ENCODE measurements around the gene MT3. TPM values are rescaled to one million over a fixed set of nuclear protein-coding genes. Genes with fewer than 3 reads are reported as not detected.

Gene MT3
- total and polyA plus RNA-seq, 2 of the 13 experiments (the other 11 are each of a cell fraction or from before 2014, with no cell fraction given), result not detected

DNA sequence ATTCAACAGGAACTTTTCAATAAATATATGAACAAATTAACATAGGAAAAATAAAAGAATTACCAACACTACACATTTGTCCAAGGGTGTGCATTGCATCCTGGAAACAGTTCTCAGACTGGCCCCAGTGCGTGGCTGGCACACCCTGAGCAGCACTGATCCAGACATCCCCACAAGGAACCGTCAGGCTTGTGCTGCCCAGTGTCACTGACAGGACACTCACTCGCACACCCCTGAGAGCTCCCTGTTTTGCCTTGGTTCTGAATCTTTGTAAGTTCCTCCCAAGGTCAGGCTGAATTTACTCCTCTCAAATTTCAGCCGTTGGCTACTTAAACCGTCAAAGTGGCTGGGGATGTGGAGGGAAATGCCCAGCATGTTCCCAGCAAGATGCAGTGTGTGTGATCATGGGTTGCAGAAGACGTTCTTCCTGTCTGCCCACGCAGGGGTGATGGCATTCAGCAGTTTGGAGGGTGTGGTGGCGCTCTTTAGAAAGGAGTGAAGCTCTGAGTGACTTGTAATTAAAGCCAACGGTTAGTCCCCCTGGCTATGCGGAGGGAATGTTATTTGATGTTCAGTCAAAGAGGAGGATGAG, 20.8 kb downstream of the MT3 start (continued):
- no peak for TF ChIP-seq CHD2 (IDR thresholded peaks at IDR 0.05; ENCODE audit: low read depth, low read length)
- TF ChIP-seq NR2F2 (IDR thresholded peaks at IDR 0.05; ENCODE audit: borderline replicate concordance, low read depth), result no peak
- TF ChIP-seq, protein P1, sequence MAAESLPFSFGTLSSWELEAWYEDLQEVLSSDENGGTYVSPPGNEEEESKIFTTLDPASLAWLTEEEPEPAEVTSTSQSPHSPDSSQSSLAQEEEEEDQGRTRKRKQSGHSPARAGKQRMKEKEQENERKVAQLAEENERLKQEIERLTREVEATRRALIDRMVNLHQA (CRISPR knock-in tag; IDR thresholded peaks at IDR 0.05), result no peak
- 0 out of 2 replicates have a peak, but pooled peaks have one; percentile 7 for TF ChIP-seq ZNF335 (CRISPR knock-in tag; IDR thresholded peaks at IDR 0.05)
- peak; percentile 35; the same call in 1 of the 2 replicates for TF ChIP-seq IRF2 (CRISPR knock-in tag; IDR thresholded peaks at IDR 0.05)
- TF ChIP-seq CBX5 (CRISPR knock-in tag; IDR thresholded peaks at IDR 0.05; ENCODE audit: borderline replicate concordance), result no peak
- TF ChIP-seq POGK (CRISPR knock-in tag; conservative IDR thresholded peaks at IDR 0.05), result 0 out of 2 replicates have a peak, but pooled peaks have one; percentile 46
- no peak for TF ChIP-seq DZIP1 (CRISPR knock-in tag; IDR thresholded peaks at IDR 0.05)
- no peak; the same call in none of the 2 replicates for TF ChIP-seq MED1 (CRISPR knock-in tag; IDR thresholded peaks at IDR 0.05)
- TF ChIP-seq ZNF235 (CRISPR knock-in tag; IDR thresholded peaks at IDR 0.05; ENCODE audit: borderline replicate concordance), result no peak
- TF ChIP-seq ZNF205 (CRISPR knock-in tag; IDR thresholded peaks at IDR 0.05), result no peak
- TF ChIP-seq BATF2 (CRISPR knock-in tag; IDR thresholded peaks at IDR 0.05), result no peak
- TF ChIP-seq, protein P2, sequence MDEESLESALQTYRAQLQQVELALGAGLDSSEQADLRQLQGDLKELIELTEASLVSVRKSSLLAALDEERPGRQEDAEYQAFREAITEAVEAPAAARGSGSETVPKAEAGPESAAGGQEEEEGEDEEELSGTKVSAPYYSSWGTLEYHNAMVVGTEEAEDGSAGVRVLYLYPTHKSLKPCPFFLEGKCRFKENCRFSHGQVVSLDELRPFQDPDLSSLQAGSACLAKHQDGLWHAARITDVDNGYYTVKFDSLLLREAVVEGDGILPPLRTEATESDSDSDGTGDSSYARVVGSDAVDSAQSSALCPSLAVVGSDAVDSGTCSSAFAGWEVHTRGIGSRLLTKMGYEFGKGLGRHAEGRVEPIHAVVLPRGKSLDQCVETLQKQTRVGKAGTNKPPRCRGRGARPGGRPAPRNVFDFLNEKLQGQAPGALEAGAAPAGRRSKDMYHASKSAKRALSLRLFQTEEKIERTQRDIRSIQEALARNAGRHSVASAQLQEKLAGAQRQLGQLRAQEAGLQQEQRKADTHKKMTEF (CRISPR knock-in tag; IDR thresholded peaks at IDR 0.05), result 0 out of 2 replicates have a peak, but pooled peaks have one; percentile 37
- TF ChIP-seq NKX3-1 (CRISPR knock-in tag; IDR thresholded peaks at IDR 0.05), result no peak
- TF ChIP-seq FOSL2 (CRISPR knock-in tag; IDR thresholded peaks at IDR 0.05), result no peak; the same call in 1 of the 2 replicates
- TF ChIP-seq, protein P3, sequence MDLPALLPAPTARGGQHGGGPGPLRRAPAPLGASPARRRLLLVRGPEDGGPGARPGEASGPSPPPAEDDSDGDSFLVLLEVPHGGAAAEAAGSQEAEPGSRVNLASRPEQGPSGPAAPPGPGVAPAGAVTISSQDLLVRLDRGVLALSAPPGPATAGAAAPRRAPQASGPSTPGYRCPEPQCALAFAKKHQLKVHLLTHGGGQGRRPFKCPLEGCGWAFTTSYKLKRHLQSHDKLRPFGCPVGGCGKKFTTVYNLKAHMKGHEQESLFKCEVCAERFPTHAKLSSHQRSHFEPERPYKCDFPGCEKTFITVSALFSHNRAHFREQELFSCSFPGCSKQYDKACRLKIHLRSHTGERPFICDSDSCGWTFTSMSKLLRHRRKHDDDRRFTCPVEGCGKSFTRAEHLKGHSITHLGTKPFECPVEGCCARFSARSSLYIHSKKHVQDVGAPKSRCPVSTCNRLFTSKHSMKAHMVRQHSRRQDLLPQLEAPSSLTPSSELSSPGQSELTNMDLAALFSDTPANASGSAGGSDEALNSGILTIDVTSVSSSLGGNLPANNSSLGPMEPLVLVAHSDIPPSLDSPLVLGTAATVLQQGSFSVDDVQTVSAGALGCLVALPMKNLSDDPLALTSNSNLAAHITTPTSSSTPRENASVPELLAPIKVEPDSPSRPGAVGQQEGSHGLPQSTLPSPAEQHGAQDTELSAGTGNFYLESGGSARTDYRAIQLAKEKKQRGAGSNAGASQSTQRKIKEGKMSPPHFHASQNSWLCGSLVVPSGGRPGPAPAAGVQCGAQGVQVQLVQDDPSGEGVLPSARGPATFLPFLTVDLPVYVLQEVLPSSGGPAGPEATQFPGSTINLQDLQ (CRISPR knock-in tag; IDR thresholded peaks at IDR 0.05), result no peak
- no peak for TF ChIP-seq ZFP36L2 (CRISPR knock-in tag; IDR thresholded peaks at IDR 0.05)
- TF ChIP-seq TBP (CRISPR knock-in tag; IDR thresholded peaks at IDR 0.05), result no peak

Measured in HepG2 (cell line).